Stomach (tissue), 9 donors: ENCODE data around the gene MAST4. TPM values are rescaled to one million over a fixed set of nuclear protein-coding genes. Genes with fewer than 3 reads are reported as not detected.
"Not testable (repeated sequence)": the region's sequence is repeated elsewhere in the genome, so short reads cannot be mapped to it uniquely, and the experiment has no call there.

Source experiments
- DNase-seq, 2 donors: peaks; one replicate each; pipeline versions ENCODE4 v3.0.0 to v3.0.0-alpha.2; 2013 to 2019
- H3K27ac ChIP-seq, 5 donors: fragments of 200-600 bp in 4 of 5; sonication (generic) in 4 of 5; one replicate each; pipeline ENCODE4 v1.5.1; 2013 to 2019; ENCODE audit warnings: mild to moderate bottlenecking in 1 of 5, moderate library complexity in 1 of 5
- H3K27me3 ChIP-seq, 3 donors: fragments of 200-600 bp; sonication (generic); one replicate each; pipeline ENCODE4 v1.5.1; 2017 to 2019; ENCODE audit warnings: mixed run types in 1 of 3
- H3K36me3 ChIP-seq, 4 donors: fragments of 200-600 bp; sonication (generic); 1 replicate in 3 of 4; 2 replicates in 1 of 4; pipeline ENCODE4 v1.5.1; 2016 to 2019
- H3K4me1 ChIP-seq, 4 donors: fragments of 200-600 bp; sonication (generic); one replicate each; pipeline ENCODE4 v1.5.1; 2016 to 2019
- H3K4me3 ChIP-seq, 4 donors: fragments of 200-600 bp; sonication (generic) in 3 of 4; one replicate each; pipeline ENCODE4 v1.5.1; 2016 to 2019; ENCODE audit warnings: mild to moderate bottlenecking in 1 of 4
- H3K9me3 ChIP-seq, 4 donors: fragments of 200-600 bp; sonication (generic); one replicate each; pipeline ENCODE4 v1.5.1; 2016 to 2019
- EP300 ChIP-seq: sonication (generic); formaldehyde crosslinking; IDR thresholded peaks from one replicate; pipeline ENCODE4 v1.6.1; 2017; ENCODE audit warnings: antibody characterized with exemption
- POLR2A ChIP-seq, 4 donors: fragments of 450-650 bp; IDR thresholded peaks; one replicate each; pipeline ENCODE4 v1.6.1; 2016; ENCODE audit warnings: antibody characterized with exemption in 4 of 4, control low read depth in 2 of 4, mild to moderate bottlenecking in 1 of 4, moderate library complexity in 1 of 4
- POLR2AphosphoS5 ChIP-seq, 3 donors: sonication (generic); formaldehyde crosslinking; IDR thresholded peaks; one replicate each; pipeline ENCODE4 v1.6.1; 2016; ENCODE audit warnings: antibody characterized with exemption in 3 of 3
- WGBS, 5 donors: extraction: QIAGEN DNeasy Blood & Tissue Kit in 3 of 5; methylation state at CpG; one replicate each; pipeline versions ENCODE4 v1.1.5 to v1.1.7; 2013 to 2018; 5-methylcytosine and 5-hydroxymethylcytosine counted together
- intact Hi-C: fragments of 100-400 bp; cut with DNase I; formaldehyde crosslinking; loops from one replicate; pipeline ENCODE4 v1.15.1; 2023; ENCODE audit warnings: low total_unique reads
- polyA plus RNA-seq, 3 donors: library from polyadenylated mRNA; stranded (reverse); fragments of 200-250 nt; gene quantifications; one replicate each; pipeline ENCODE4 v1.2.3, GENCODE V29; 2013
- total RNA-seq, 5 donors: library from RNA; depleted of rRNA; stranded (reverse); fragments of >200 nt; gene quantifications; one replicate each; pipeline versions ENCODE4 v1.1.0 to v1.2.3, GENCODE V29; 2014 to 2016
- TF ChIP-seq, protein P1 (sequence below), 7 experiments: fragments of 450-650 bp in 4 of 7; fragments of 200-600 bp in 3 of 7; sonication (generic) in 3 of 7; IDR thresholded peaks; one replicate each; pipeline ENCODE4 v1.5.1; 2016 to 2019; ENCODE audit warnings: antibody characterized with exemption in 7 of 7, control low read depth in 2 of 7, mild to moderate bottlenecking in 1 of 7
- donor health status: healthy with polysubstance abuse.
- donor health status: Bipolar disorder and iron deficiency.
- donor health status: healthy.

Gene MAST4
- total and polyA plus RNA-seq, 8 donors: 1.5 to 52.5 (median 32.1) TPM

DNA sequence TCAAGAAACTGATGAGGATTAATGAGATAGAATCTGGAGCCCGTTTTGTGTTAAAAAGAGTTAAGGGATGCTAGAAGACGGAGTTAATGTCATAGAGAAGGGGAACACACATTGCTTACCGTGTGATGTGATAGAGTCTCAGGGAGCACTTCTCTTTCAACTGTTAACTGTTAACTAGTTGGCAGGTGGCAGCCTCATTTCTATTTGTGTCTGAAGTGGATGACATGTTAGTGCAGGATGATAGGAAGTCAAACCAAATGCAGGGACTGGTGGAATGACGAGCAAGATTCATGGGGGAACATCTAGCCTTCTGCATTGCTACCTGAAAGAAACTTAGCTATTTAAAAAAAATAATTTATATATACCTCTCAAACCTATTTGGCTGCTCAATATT is 222.7 kb downstream of the MAST4 start:
- WGBS, 5 donors: 76 to 88% (median 84%) methylated on average over 4 of the region's 4 CpGs
- Histone ChIP-seq H3K4me1 (no peaks in the 10 kb centered on the region), H3K27ac (no peak overlapping the region), H3K9me3 (no peaks in the 10 kb centered on the region), H3K4me3 (no peak overlapping the region), H3K36me3 (no peaks in the 10 kb centered on the region), H3K27me3 (no peaks in the 10 kb centered on the region)
- no peak for TF ChIP-seq EP300
- intact Hi-C loops: no loop called here
- DNase-seq: no peak

DNA sequence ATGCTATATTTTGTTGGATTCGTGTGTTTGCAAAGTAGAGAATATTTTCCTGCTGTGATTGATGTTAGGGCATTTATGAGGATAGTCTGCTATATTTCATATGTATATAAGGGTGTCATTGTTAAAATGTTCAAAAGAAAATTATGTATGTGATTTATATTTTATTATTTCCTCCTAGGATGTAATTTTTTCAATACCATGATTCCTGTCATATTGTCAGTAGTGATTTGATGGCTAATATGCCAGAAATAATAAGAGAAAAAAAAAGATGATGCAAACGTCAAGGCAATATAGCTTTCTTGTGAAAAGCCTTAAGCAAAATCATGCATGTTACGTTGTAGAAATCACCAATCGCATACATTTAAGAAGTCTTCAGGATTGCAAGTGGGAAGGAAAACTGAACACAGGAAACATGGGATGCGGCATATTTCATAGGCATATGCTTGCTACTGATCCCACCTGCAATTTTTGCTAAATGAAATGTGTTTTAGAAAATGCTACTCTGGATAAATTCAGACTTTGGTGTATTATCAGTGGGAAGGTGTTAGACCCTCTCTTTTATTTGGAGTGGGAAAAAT is 224.5 kb downstream of the MAST4 start:
- H3K4me1 ChIP-seq: no peaks in the 10 kb centered on the region
- H3K4me3 ChIP-seq: no peak overlapping the region
- no peak for DNase-seq
- H3K27me3 ChIP-seq: no peaks in the 10 kb centered on the region
- H3K27ac ChIP-seq: no peak overlapping the region
- no peak for TF ChIP-seq POLR2A (IDR thresholded peaks at IDR 0.05)
- no peak for TF ChIP-seq POLR2AphosphoS5 (IDR thresholded peaks at IDR 0.05)
- H3K36me3 ChIP-seq: no peaks in the 10 kb centered on the region
- no peaks in the 10 kb centered on the region for H3K9me3 ChIP-seq
- WGBS, 5 donors: 91 to 97% (median 93%) methylated on average over 5 of the region's 5 CpGs
- intact Hi-C loops: no loop called here

DNA sequence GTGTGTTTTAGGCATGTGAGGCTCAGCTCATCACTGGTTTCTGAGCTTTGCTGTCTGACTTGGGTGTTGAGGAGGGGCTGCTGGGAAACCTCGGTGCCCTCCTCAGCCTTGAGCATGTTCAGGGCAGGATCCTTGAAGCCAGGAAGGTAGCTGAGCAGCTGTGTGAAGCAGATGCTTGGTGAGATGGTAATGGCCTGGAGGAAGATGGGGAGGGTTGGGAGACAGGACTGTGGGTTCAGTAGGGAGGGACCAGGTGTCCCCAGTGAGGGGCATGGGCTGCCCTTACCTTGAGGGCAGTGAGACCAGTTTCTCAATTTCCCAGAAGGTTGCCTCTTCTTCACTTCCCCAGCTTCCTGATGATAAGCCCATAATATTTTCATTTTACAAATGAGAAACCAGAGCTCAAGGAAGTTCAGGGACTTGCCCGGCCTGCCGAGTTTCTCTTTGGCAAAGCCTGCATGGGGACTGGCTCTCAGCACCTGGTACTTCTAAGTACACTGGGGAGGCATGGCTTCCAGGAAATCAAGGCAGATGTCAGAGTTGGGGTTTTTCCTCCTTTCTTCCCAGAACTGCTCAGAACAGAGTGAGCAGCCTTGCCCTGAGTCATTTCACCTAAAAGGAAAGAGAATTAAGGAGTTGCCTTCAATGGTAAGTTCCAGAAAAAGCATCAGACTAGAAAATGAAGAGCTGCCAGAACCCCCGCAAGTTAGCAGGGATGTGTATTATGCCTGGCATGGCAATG is 225.7 kb downstream of the MAST4 start:
- peak overlapping the region in 1 of 5 donors; percentile 48 for H3K27ac ChIP-seq
- no peaks in the 10 kb centered on the region for H3K9me3 ChIP-seq
- H3K36me3 ChIP-seq: no peaks in the 10 kb centered on the region
- WGBS, 5 donors: 59 to 72% (median 68%) methylated on average over 4 of the region's 4 CpGs
- no peak for DNase-seq
- TF ChIP-seq, protein P1, sequence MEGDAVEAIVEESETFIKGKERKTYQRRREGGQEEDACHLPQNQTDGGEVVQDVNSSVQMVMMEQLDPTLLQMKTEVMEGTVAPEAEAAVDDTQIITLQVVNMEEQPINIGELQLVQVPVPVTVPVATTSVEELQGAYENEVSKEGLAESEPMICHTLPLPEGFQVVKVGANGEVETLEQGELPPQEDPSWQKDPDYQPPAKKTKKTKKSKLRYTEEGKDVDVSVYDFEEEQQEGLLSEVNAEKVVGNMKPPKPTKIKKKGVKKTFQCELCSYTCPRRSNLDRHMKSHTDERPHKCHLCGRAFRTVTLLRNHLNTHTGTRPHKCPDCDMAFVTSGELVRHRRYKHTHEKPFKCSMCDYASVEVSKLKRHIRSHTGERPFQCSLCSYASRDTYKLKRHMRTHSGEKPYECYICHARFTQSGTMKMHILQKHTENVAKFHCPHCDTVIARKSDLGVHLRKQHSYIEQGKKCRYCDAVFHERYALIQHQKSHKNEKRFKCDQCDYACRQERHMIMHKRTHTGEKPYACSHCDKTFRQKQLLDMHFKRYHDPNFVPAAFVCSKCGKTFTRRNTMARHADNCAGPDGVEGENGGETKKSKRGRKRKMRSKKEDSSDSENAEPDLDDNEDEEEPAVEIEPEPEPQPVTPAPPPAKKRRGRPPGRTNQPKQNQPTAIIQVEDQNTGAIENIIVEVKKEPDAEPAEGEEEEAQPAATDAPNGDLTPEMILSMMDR (IDR thresholded peaks at IDR 0.05): no peak
- TF ChIP-seq EP300 (no peak), POLR2A (IDR thresholded peaks at IDR 0.05) (no peak), POLR2AphosphoS5 (IDR thresholded peaks at IDR 0.05) (no peak)
- no peaks in the 10 kb centered on the region for H3K4me1 ChIP-seq
- no peaks in the 10 kb centered on the region for H3K27me3 ChIP-seq
- intact Hi-C loops: no loop called here
- no peak overlapping the region for H3K4me3 ChIP-seq

DNA sequence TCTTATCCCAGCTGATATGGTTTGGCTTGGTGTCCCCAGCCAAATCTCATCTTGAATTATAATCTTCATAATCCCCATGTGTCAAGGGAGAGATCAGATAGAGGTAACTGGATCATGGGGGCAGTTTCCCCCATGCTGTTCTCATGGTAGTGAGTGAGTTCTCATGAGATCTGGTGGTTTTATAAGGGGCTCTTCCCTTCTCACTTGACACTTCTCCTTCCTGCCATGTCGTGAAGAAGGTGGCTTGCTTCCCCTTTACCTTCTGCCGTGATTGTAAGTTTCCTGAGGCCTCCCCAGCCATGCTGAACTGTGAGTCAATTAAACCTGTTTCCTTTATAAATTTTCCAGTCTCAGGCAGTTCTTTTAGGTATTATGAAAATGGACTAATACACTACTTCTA is 226.7 kb downstream of the MAST4 start:
- peak overlapping the region in 1 of 5 donors; percentile 48 for H3K27ac ChIP-seq
- H3K4me3 ChIP-seq, H3K27me3 ChIP-seq, DNase-seq, H3K9me3 ChIP-seq, H3K4me1 ChIP-seq, intact Hi-C loops, H3K36me3 ChIP-seq: not testable (repeated sequence)
- 57 to 85% (median 81%) methylated on average over 2 of the region's 2 CpGs for WGBS, 5 donors

DNA sequence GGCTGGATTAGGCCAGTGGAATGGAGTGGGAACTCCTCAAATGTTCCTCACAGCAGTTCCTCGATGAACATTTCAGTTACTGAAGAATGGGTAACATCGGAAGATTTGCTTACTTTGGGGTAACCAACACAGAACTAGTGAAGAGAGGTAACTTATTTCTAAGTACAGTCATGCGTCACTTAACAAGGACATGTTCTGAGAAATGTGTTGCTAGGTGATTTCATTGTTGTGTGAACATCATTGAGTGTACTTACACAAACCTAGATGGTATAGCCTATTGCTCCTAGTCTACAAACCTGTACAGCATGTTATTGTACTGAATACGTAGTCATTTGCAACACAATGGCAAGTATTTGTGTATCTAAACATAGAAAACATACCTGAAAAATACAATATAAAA is 228.3 kb downstream of the MAST4 start:
- WGBS, 5 donors: 91 to 96% (median 95%) methylated on average over 4 of the region's 4 CpGs
- no peak overlapping the region for H3K27ac ChIP-seq
- peaks cover 9 to 17% (median 13%) of the 10 kb centered on the region in 4 donors for H3K4me1 ChIP-seq
- intact Hi-C loops: no loop called here
- no peak overlapping the region for H3K4me3 ChIP-seq
- peaks cover 0 to 16% (median 0%) of the 10 kb centered on the region in 3 donors for H3K27me3 ChIP-seq
- TF ChIP-seq, protein P1 (IDR thresholded peaks at IDR 0.05): no peak
- TF ChIP-seq POLR2AphosphoS5 (IDR thresholded peaks at IDR 0.05) (no peak), POLR2A (IDR thresholded peaks at IDR 0.05) (no peak), EP300 (no peak)
- no peak for DNase-seq
- no peaks in the 10 kb centered on the region for H3K36me3 ChIP-seq
- H3K9me3 ChIP-seq: no peaks in the 10 kb centered on the region

DNA sequence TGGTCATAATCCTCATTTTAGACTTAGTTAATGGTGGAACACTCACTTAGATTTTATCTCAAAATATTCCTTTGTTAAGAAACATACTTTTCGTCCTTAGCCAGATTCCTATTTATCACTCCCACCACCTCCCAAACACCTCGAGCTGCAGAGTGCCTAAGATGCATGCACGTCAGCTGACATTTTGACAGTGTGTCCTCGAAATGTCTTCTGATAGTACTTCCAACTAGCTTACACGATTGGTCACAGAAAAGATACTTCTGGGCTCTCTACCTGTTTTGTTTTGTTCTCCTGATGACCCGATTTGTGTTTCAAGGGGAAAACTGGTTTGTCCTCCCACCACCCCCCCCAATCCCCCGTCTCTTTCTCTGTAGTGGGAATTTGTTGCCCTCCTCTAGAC is 230.1 kb downstream of the MAST4 start:
- Histone ChIP-seq H3K27me3 (peaks cover 0 to 16% (median 0%) of the 10 kb centered on the region in 3 donors), H3K36me3 (no peaks in the 10 kb centered on the region), H3K9me3 (no peaks in the 10 kb centered on the region), H3K27ac (no peak overlapping the region), H3K4me3 (no peak overlapping the region), H3K4me1 (peaks cover 12 to 31% (median 14%) of the 10 kb centered on the region in 4 donors)
- WGBS, 5 donors: 80 to 88% (median 86%) methylated on average over 7 of the region's 7 CpGs
- no peak for TF ChIP-seq POLR2A (IDR thresholded peaks at IDR 0.05)
- intact Hi-C loops: no loop called here
- no peak for DNase-seq
